HG02884 (cell line): Measurements from ENCODE around the gene SLC45A3.
"Not testable (repeated sequence)": the region's sequence is repeated elsewhere in the genome, so short reads cannot be mapped to it uniquely, and the experiment has no call there.

Experiments used
- ATAC-seq: cut with Tn5 transposase; IDR thresholded peaks from one replicate; pipeline ENCODE4 v1.9.1; 2021; ENCODE audit warnings: mild to moderate bottlenecking, moderate library complexity; ENCODE audit not compliant: unreplicated experiment

The SLC45A3 gene

GRCh38 chr1:205680073-205680851, at the start of gene SLC45A3:
Gene SLC45A3 (minus strand): TSS chr1:205680509. CDS start chr1:205664656, 15,853 bp downstream.
- no peak for ATAC-seq

- ATAC-seq = no peak
Observed at GRCh38 chr1:205726619-205727125, 46.4 kb upstream of the SLC45A3 start.

- no peak for ATAC-seq
Observed at GRCh38 chr1:205725514-205725913, 45.2 kb upstream of the SLC45A3 start.

GRCh38 chr1:205720740-205721139, 40.4 kb upstream of the SLC45A3 start:
- ATAC-seq = not testable (repeated sequence)

- ATAC-seq = no peak
Observed at GRCh38 chr1:205719762-205720161, 39.5 kb upstream of the SLC45A3 start.

GRCh38 chr1:205719015-205719414, 38.7 kb upstream of the SLC45A3 start:
- ATAC-seq = no peak

GRCh38 chr1:205716371-205717132, 36.2 kb upstream of the SLC45A3 start:
- ATAC-seq = no peak

- ATAC-seq = no peak
Observed at GRCh38 chr1:205715628-205716027, 35.3 kb upstream of the SLC45A3 start.

- ATAC-seq = no peak
Observed at GRCh38 chr1:205714906-205715246, 34.6 kb upstream of the SLC45A3 start.

- no peak for ATAC-seq
Observed at GRCh38 chr1:205714190-205714905, 34.0 kb upstream of the SLC45A3 start.

- no peak for ATAC-seq
Observed at GRCh38 chr1:205711105-205712048, 31.1 kb upstream of the SLC45A3 start.

GRCh38 chr1:205710201-205711062, 30.1 kb upstream of the SLC45A3 start:
- ATAC-seq = no peak

- no peak for ATAC-seq
Observed at GRCh38 chr1:205709640-205710039, 29.3 kb upstream of the SLC45A3 start.

- no peak for ATAC-seq
Observed at GRCh38 chr1:205709059-205709398, 28.7 kb upstream of the SLC45A3 start.

GRCh38 chr1:205706601-205707502, 26.5 kb upstream of the SLC45A3 start:
- ATAC-seq = no peak

- no peak for ATAC-seq
Observed at GRCh38 chr1:205704903-205705302, 24.6 kb upstream of the SLC45A3 start.

GRCh38 chr1:205703072-205703471, 22.8 kb upstream of the SLC45A3 start:
- ATAC-seq = no peak

GRCh38 chr1:205701891-205702290, 21.6 kb upstream of the SLC45A3 start:
- ATAC-seq = no peak
